Measurements from ENCODE around the gene ELAC2.

GRCh38 chr17:13024016-13024415 is 6.2 kb upstream of the ELAC2 start:
- no peak for TF ChIP-seq POLR2A (IDR thresholded peaks at IDR 0.05)
- no peak for TF ChIP-seq CTCF (IDR thresholded peaks at IDR 0.05)
